ENCODE measurements around the gene IL1RAPL1.

Gene IL1RAPL1

GRCh38 chrX:29726811-29727210 lies 1139.6 kb downstream of the IL1RAPL1 start:
- no peak overlapping the region for H3K4me3 ChIP-seq (replicated peaks in 1 of 2; ENCODE audit: low read depth in 2 of 2, low read length in 2 of 2)
- TF ChIP-seq CTCF (IDR thresholded peaks at IDR 0.05; ENCODE audit: low read depth, low read length): no peak
- DNase-seq (ENCODE audit: low read depth in 2 of 2): no peak

DNA sequence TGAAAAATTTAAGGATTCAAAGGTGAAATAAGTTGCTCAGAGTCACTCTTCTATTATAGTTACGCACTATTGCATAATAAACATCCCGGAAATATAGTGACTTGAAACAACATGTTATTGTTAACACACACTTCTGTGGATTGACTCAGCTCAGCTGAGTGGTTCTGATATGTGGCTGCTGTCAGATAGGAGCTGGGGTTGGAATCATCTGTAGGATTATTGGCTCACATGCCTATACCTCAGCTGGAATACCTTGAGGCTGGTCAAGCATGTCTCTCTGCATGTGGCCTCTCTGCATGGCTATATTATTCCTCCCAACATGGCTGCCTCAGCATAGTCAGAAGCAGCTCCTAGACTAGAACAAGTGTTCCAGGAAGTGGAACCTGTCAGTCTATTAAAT lies 1141.4 kb downstream of the IL1RAPL1 start:
- no peak for TF ChIP-seq CTCF (IDR thresholded peaks at IDR 0.05; ENCODE audit: low read depth, low read length)
- H3K4me3 ChIP-seq (replicated peaks in 1 of 2; ENCODE audit: low read depth in 2 of 2, low read length in 2 of 2): no peak overlapping the region
- DNase-seq (ENCODE audit: low read depth in 2 of 2): peak in 1 of 2 donors; percentile 30

- H3K4me3 ChIP-seq (replicated peaks in 1 of 2; ENCODE audit: low read depth in 2 of 2, low read length in 2 of 2): no peak overlapping the region
- no peak for TF ChIP-seq CTCF (IDR thresholded peaks at IDR 0.05; ENCODE audit: low read depth, low read length)
- DNase-seq (ENCODE audit: low read depth in 2 of 2): no peak
Measured at GRCh38 chrX:29744966-29745365, 1157.7 kb downstream of the IL1RAPL1 start.

GRCh38 chrX:29746326-29746725 lies 1159.1 kb downstream of the IL1RAPL1 start:
- TF ChIP-seq CTCF (IDR thresholded peaks at IDR 0.05; ENCODE audit: low read depth, low read length): no peak
- DNase-seq (ENCODE audit: low read depth in 2 of 2): peak; percentile 52
- no peak overlapping the region for H3K4me3 ChIP-seq (replicated peaks in 1 of 2; ENCODE audit: low read depth in 2 of 2, low read length in 2 of 2)

GRCh38 chrX:29762006-29762405 lies 1174.8 kb downstream of the IL1RAPL1 start:
- DNase-seq (ENCODE audit: low read depth in 2 of 2): no peak
- TF ChIP-seq CTCF (IDR thresholded peaks at IDR 0.05; ENCODE audit: low read depth, low read length): no peak
- no peak overlapping the region for H3K4me3 ChIP-seq (replicated peaks in 1 of 2; ENCODE audit: low read depth in 2 of 2, low read length in 2 of 2)

DNA sequence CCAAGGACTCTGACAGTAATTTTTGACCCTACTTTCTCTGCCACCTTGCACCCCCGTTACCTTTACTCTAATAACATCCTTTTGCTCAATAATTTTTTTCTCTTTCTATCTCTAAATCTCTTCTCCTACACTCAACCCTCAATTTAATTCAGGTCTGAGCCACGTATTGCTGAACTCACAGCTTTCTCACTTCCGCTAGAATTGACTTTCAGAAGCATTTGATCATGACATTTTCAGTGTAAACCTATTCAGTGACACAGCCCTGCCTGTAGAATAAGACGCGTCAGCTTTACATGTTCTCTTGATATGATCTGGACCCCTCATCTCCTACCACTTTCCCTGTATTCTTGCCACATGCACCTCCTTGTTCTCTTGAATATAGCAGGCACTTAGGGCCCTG lies 1188.6 kb downstream of the IL1RAPL1 start:
- no peak overlapping the region for H3K4me3 ChIP-seq (replicated peaks in 1 of 2; ENCODE audit: low read depth in 2 of 2, low read length in 2 of 2)
- TF ChIP-seq CTCF (IDR thresholded peaks at IDR 0.05; ENCODE audit: low read depth, low read length): no peak
- DNase-seq (ENCODE audit: low read depth in 2 of 2): no peak

DNA sequence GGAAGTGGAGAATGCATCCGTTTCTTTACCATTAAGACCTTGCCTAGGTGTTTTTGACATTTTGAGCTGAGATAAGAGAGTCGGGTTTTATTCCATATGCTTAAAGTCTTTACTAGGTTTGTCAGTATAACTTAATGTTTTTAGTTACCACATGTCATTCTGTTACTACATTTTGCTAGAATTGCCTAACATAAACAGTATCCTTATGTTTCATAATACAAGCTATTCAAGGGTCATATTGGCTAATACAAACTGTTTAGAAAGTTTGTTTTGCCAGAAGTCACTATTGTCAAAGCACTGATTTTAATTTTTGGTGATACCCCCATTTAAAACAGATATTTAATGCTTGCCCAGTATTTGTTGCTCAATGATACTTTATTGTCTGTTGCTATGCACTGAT lies 1200.4 kb downstream of the IL1RAPL1 start:
- no peak overlapping the region for H3K4me3 ChIP-seq (replicated peaks in 1 of 2; ENCODE audit: low read depth in 2 of 2, low read length in 2 of 2)
- DNase-seq (ENCODE audit: low read depth in 2 of 2): peak in 1 of 2 donors; percentile 1
- TF ChIP-seq CTCF (IDR thresholded peaks at IDR 0.05; ENCODE audit: low read depth, low read length): no peak
